Calu3 (cell line): ENCODE measurements around the gene SNX17. TPM values are rescaled to one million over a fixed set of nuclear protein-coding genes. Genes with fewer than 3 reads are reported as not detected.

Experiments
- BruUV-seq: library from RNA; stranded (reverse); fragments of 400-500 nt; replicated peaks from 2 replicates; lab custom pipeline; 2021; lab: Mats Ljungman, UMichigan
- CTCF ChIA-PET: fragments of 300-600 bp; sonication (Branson Sonifier 250); formaldehyde crosslinking; loops from one replicate; lab custom pipeline; 2022; ENCODE audit warnings: antibody characterized with exemption; lab: Charles Lee
- DNase-seq: peaks from one replicate; pipeline ENCODE4 v3.0.0; 2022
- H3K27ac Mint-ChIP-seq: one replicate; pipeline ENCODE4 v1.8.0; 2022; ENCODE audit warnings: mixed read lengths; ENCODE audit not compliant: unreplicated experiment
- H3K27me3 Mint-ChIP-seq: one replicate; pipeline ENCODE4 v1.8.0; 2022; ENCODE audit warnings: mixed read lengths; ENCODE audit not compliant: unreplicated experiment
- H3K36me3 Mint-ChIP-seq: one replicate; pipeline ENCODE4 v1.8.0; 2022; ENCODE audit warnings: mild to moderate bottlenecking, moderate library complexity, mixed read lengths; ENCODE audit not compliant: insufficient read depth, unreplicated experiment
- H3K4me1 Mint-ChIP-seq: one replicate; pipeline ENCODE4 v1.8.0; 2022; ENCODE audit warnings: mild to moderate bottlenecking, low read depth, mixed read lengths; ENCODE audit not compliant: unreplicated experiment
- H3K4me3 Mint-ChIP-seq: one replicate; pipeline ENCODE4 v1.8.0; 2022; ENCODE audit warnings: mild to moderate bottlenecking, low read depth, moderate library complexity, mixed read lengths; ENCODE audit not compliant: unreplicated experiment
- H3K9me3 Mint-ChIP-seq: one replicate; pipeline ENCODE4 v1.8.0; 2022; ENCODE audit warnings: low read depth, mixed read lengths; ENCODE audit not compliant: unreplicated experiment
- CTCF ChIP-seq: fragments of 200-600 bp; IDR thresholded peaks from one replicate; pipeline ENCODE4 v1.8.0; 2022; ENCODE audit warnings: antibody characterized with exemption; ENCODE audit not compliant: unreplicated experiment
- intact Hi-C: fragments of 100-400 bp; cut with micrococcal nuclease; formaldehyde crosslinking; loops from one replicate; pipeline ENCODE4 v1.10.0; 2022; ENCODE audit not compliant: unreplicated experiment
- total RNA-seq: library from RNA; stranded (reverse); gene quantifications from 2 replicates; pipeline ENCODE4 v1.2.3, GENCODE V29; 2022

The SNX17 gene
- total RNA-seq, 1 experiment from 2014 or later: 85.3 TPM

- intact Hi-C loops: no loop called here
- H3K36me3 Mint-ChIP-seq: peaks cover 32% of the 10 kb centered on the region
- H3K4me3 Mint-ChIP-seq: no peak overlapping the region
- BruUV-seq: no TSS peak
- H3K27me3 Mint-ChIP-seq: no peaks in the 10 kb centered on the region
- H3K4me1 Mint-ChIP-seq: no peaks in the 10 kb centered on the region
- no peak overlapping the region for H3K27ac Mint-ChIP-seq
- CTCF ChIA-PET: interaction anchor here (0.6 kb wide), 1 partner anchor 17 kb away, joined by 4 read pairs; no protein-coding TSS in a partner anchor
- H3K9me3 Mint-ChIP-seq: no peaks in the 10 kb centered on the region
- DNase-seq: no peak
- no peak for TF ChIP-seq CTCF
These were observed 20.6 kb downstream of the SNX17 start for GRCh38 chr2:27390822-27391679.

GRCh38 chr2:27393225-27393624, 22.8 kb downstream of the SNX17 start:
- TF ChIP-seq CTCF: no peak
- no peak for DNase-seq
- Mint-ChIP-seq H3K4me1 (no peaks in the 10 kb centered on the region), H3K36me3 (peaks cover 25% of the 10 kb centered on the region), H3K27me3 (no peaks in the 10 kb centered on the region), H3K9me3 (no peaks in the 10 kb centered on the region), H3K27ac (no peak overlapping the region), H3K4me3 (no peak overlapping the region)
- intact Hi-C loops: no loop called here
- CTCF ChIA-PET: no interaction called here
- BruUV-seq: no TSS peak

DNA sequence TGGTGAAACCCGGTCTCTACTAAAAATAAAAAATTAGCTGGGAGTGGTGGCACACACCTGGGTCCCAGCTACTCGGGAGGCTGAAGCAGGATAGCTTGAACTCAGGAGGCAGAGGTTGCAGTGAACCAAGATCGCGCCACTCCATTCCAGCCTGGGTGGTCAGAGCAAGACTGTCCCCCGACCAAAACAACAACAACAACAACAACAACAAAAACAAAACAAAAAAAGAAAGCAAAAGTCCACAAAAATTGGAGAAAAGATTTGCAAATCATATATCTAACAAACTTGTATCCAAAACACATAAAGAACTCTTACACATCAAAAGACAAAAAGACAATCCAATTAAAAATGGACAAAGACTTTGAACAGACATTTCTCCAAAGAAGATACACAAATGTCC, 28.5 kb downstream of the SNX17 start:
- peaks cover 13% of the 10 kb centered on the region for H3K36me3 Mint-ChIP-seq
- no peak overlapping the region for H3K4me3 Mint-ChIP-seq
- TF ChIP-seq CTCF: no peak
- intact Hi-C loops: no loop called here
- no peak for DNase-seq
- BruUV-seq: no TSS peak
- CTCF ChIA-PET: no interaction called here
- H3K9me3 Mint-ChIP-seq: no peaks in the 10 kb centered on the region
- no peak overlapping the region for H3K27ac Mint-ChIP-seq
- H3K4me1 Mint-ChIP-seq: peaks cover 6% of the 10 kb centered on the region
- H3K27me3 Mint-ChIP-seq: no peaks in the 10 kb centered on the region

DNA sequence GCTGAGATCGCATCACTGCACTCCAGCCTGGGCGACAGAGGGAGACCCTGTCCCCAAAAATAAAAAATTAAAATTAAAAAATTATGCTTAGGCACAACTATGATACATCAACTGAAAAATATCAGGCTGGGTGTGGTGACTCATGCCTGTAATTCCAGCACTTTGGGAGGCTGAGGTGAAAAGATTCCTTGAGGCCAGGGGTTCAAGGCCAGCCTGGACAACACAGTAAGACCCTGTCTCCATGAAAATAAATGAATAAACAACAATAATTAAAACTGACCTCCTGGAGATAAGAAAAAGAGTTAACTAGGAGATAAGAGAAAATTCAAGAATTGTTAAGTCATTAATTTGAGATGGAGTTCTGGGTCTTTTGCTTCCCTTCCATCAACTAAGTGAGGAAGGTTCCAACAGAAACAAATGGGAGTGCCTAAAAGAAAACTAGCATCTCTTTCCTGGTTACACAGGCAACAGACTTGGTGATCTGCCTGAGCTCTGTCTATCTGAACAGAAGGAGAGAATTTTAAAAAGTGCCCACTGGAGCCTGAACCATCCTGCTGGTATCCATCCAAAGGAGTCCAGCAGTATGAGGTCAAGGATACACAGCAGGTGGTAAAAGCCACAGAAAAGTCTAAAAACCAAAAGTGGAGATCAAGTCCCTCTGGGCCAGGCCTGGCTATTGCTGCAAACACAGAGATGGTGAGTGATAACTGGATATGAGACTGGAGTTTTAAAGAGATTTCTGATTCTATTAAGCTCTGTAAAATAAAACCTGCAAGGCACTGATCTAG, 30.1 kb downstream of the SNX17 start:
- Mint-ChIP-seq H3K4me3 (no peak overlapping the region), H3K27me3 (no peaks in the 10 kb centered on the region), H3K27ac (no peak overlapping the region), H3K9me3 (no peaks in the 10 kb centered on the region), H3K36me3 (peaks cover 21% of the 10 kb centered on the region), H3K4me1 (peaks cover 6% of the 10 kb centered on the region)
- no peak for TF ChIP-seq CTCF
- CTCF ChIA-PET: no interaction called here
- intact Hi-C loops: loop anchor here (10.0 kb wide), 1 partner anchor 224 kb away; the partner anchor contains the start of genes CCDC121 and GPN1
- no peak for DNase-seq
- BruUV-seq: no TSS peak
